Kidney tubule cell (primary cell): Measurements from ENCODE around the gene ACTG1.

ENCODE experiments used
- DNase-seq: peaks from one replicate; pipeline ENCODE4 v3.0.0-alpha.2; 2018; ENCODE audit warnings: low spot score

Gene ACTG1

DNA sequence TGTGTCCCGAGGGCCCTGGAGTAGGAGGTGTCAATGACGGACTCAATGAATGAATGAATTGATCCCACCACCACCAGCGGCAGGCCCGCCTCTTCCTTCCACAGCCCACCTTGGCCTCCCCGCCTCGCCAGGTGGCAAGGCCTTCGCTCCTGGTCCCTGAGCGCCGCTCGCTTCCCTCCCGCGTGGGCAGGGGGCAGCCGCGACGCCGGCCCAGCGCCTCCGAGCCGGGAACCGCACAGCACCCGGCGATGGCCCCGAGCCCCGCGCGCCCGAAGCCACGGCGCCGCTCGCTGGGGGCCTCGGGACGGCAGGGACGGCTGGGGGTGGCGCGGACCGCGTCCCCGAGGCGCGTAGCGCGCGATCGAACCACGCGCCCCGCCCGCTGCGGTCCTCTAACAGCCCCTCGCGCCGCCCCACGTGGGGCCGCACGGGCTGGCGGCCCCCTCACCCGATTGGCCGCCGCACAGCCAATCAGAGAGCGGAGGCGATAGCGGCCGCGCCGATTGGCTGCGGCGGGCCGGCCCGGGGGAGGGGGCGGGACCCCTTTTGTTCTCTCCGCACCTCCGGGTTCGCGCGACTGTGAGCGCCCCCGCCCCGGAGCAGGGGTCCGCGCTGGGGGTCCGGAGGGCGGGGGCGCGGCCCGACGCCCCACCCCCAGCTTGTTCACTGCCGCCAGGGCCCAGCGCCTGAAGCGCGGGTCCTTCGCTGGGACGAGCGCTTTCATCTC is 31.4 kb downstream of the ACTG1 start:
- peak; percentile 58 for DNase-seq

DNA sequence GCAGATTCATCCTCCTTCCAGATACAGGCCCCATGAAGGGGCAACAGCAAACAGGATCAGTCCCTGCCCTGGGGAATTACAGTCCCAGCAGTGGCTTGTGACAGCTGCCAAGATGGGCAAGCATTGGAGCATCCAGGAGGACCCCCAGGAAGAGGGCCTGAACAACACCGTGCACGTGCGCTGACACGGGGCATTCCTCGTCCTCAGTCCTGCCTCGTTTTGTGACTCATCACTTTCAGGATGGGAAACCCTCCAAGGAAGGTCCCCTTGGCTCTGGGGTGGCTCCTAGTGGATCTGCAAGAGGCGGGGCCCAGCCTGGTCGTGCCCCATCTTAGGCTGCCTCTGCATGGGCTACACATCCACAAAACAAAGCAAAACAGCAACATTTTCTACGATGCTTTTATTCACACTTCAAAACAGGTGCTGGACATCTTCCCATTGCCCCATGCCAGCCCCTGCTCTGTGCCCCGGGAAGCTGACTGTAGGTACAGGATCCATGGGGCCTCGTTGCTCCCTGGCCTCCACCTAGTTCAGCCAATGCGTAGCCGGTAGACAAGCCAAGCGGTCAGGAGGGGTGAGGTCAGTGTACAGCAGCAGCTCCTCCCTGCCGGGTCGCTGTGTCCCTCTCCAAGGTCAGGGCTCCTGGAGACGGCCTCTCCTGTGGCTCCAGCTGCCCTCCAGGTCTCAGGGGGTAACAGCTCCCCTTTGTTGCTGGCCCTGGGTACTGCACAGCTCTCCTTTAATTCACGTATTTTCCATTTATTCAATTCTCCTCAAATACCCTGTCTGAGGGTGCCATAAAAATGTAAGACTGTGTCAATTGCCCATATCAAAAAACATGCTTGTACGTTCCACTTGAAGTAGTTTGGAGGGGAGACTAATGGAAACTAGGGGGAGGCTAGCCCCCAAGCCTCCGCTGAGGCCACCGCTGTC is 32.2 kb downstream of the ACTG1 start:
- DNase-seq = peak; percentile 56

DNA sequence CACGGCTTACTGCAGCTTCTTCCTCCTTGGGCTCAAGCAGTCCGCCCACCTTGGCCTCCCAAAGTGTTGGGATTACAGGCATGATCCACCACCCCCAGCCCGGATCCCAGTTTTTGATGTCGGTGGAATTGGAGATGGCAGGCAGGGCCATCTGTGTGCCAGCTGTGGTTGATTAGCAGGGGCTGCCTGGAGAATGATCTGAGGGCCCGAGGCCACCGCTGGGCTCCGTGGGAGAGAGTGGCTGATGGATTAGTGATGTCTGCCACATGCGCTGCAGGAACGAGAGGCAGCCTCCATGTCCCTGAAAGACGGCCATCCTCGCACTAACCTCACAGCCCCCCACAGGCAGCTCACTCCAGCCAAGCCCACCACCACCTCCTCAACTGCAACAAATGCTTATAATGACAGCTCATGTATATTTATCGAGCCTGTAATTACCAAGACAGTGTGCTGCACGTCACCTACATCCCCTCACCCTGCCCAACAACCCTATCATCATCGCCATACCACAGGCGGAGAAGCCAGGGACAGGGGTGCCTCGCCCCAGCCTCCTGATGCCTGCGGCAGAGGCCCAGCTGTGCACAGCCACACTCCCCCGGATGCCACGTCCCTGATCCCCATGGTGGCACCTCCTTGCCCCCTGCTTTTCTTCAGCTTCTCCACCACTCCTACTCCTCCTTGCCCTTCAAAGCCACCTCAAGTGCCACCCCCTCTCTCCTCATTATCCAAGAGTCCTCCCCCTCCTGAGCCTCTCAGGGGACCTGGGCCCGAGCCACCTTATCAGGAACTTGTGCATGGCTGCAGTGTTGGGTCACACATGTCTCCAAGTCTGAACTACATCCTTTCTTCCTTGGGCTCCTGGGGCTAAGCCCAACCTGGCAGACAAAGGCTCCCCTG is 33.2 kb downstream of the ACTG1 start:
- no peak for DNase-seq

DNA sequence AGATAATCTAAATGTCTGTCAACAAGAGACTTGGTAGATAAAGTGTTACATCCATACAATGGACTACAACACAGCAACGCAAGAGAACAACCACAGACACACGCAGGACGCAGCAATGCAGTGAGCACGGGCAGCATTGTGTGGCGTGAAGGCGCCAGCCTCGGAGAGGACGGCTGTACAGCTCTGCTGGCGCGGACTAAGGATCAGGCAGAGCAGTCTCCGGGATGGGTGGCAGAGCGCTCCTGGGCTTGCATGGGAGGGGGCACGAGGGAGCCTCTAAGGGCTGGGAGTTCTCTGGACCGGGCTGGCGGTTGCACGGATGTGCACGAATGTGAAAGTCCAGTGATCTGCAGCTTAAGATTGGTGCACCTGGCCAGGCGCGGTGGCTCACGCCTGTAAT is 34.5 kb downstream of the ACTG1 start:
- no peak for DNase-seq

DNA sequence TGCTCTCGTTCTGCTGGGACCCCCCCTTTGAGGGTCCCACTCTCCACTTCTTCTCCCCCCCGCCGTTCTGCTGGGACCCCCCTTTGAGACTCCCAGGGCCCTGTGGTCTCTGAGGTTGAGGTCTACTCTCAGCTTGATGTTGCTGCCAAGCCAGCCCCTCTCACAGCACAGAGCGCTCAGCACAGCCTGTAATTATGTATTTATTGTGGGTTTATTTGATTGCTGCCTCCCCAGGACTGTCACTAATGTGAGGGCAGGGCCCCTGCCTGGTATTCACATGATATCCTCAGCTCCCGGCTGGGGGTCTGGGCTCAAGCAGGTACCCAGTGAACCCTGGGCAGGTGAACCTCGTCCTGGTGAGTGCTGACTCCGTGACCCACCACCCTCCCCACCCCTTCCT is 35.4 kb downstream of the ACTG1 start:
- DNase-seq = no peak

DNA sequence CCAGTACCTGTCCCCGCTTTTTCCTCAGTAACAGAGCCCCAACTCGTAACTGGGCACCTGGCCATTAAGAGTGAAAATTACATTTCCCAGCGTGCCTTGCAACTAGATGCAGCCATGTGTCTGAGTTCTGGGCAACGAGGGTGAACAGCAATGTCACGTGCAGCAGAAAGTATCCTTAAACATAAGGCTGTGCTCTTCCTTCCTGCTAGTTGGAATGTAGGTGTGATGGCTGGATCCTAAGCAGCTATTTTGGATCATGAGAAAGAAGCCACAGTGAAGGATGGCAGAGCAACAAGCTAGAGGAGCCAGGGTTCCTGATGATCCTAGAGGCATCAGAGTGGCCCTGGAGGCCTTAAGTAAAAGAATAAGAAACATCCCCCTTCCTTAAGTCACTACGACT is 36.0 kb downstream of the ACTG1 start:
- DNase-seq = no peak

DNA sequence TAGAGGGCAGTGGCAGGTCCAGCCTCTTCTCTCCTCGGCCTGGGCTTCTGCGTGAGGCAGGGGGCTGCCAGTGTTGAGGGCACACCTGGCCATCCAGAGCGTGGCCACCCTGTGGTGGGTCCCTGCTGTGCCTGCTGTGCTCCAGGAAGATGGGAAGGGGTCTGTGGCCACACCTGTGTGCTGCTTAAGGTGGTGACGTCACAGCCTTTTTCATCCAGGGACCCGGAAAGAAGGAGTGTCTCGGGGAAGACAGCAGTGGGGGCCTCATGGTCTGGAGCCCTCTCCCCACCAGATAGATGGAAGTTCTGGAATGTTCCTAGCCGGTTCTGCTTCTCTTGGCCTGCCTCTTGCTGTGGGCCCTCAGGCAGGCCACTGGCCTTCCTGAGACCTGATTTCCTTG is 36.5 kb downstream of the ACTG1 start:
- no peak for DNase-seq

DNA sequence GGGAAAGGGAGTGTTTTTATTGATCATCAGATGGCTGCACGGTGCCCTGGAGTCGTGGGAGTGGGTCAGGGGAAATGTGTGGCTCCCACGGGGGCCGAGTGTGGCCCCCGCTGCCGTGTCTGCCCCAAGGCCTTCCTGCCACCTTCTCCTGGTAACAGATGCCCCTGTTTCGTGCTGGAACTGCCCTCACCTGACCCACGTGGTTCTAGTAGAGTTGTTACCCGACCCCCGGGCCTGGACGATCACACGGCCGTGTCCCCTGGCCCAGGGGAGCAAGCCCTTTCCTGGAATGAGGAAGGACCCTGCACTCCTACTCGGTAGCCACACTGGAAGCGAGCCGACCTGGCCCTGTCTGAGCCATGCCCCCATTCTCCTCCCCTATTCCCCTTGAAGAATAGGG is 37.6 kb downstream of the ACTG1 start:
- DNase-seq = no peak

DNA sequence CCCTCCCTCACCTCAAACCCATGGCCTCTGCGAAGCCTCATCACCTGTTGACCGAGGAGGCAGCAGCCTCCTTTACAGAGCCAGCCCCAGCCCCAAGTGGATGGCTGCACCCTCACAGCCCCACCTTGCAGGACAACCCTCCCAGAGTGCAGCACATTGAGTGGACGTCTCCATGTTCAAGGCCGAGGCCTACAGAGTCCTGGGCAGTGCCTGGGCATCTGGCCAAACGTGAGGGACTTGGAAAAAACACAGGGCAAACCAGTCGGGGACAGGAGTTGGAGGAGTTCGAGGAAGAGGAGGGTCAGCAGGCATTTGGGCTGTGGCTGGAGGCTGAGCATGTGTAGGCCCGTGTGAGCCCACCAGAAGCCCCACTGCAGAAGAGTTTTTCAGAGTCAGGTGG is 39.6 kb downstream of the ACTG1 start:
- DNase-seq = no peak

DNA sequence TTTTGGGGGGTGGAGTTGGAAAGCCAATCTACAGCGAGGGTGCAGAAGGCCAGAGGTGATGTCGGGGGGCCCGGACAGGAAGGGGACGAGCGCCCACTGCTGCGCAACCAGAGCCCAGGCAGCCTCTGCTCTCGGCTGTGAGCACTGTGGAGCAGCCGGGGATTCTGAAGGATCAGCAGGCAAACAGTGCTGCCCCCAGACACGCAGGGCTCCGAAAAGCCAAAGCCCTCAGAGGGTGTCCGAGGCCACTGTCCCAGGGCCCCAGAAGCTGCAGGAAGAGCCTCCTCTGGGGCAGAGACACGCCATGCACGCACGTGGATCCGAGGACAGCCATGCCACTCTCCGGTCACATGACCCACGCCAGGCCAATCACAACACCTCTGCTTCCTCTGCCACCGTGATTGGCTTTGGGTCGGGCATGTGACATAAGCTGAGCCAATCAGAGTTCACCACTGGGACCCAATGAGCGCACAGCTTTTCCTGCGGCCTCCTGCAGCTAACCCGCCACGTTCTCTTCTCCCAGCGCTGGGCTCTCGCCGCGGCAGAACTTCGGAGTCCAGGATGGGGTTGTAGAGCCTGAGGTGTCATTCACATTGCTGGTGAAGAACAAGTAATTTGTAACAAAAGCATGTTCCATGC is 40.7 kb downstream of the ACTG1 start:
- peak; percentile 35 for DNase-seq

DNA sequence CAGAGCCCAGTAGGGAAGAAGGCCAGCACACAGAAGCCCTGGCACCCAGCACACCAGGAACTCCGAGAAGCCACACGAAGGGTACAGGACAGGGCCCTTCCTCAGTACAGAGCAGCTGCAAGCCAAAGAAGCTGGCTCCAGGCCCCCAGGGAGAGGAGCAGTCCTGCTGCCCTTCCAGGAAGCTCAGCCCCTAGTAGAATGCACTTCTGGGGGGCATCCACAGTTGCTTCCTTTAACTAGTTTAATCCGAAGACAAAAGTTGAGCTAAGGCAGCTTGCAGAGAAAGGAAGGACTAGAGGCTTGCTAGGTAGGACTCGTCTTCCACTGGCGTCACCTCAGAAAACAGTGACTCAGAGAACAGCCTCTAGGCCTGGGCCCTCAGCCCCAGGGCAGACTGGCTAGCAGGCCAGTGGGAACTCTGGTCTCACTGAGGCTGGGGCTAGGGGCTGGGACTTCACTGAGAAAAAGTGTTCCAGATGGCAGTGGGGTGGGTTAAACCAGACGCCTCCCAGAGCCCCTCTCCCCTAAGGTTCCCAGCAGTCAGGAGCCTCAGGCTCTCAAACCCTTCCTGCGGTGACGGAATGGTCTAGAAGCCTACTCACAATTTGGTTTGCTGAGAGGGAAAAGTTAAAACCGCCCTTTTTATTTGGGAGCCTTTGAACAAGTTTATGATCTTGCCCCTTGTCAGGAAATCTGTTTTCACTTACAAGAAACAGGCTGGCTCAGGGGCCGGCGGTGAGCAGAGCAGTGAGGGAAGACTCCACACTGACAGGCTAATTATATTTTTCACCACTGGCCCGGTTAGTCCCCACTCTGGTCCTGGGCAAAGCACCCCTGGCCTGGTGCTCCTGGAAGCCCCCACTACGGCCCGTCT is 41.4 kb downstream of the ACTG1 start:
- peak; percentile 15 for DNase-seq

DNA sequence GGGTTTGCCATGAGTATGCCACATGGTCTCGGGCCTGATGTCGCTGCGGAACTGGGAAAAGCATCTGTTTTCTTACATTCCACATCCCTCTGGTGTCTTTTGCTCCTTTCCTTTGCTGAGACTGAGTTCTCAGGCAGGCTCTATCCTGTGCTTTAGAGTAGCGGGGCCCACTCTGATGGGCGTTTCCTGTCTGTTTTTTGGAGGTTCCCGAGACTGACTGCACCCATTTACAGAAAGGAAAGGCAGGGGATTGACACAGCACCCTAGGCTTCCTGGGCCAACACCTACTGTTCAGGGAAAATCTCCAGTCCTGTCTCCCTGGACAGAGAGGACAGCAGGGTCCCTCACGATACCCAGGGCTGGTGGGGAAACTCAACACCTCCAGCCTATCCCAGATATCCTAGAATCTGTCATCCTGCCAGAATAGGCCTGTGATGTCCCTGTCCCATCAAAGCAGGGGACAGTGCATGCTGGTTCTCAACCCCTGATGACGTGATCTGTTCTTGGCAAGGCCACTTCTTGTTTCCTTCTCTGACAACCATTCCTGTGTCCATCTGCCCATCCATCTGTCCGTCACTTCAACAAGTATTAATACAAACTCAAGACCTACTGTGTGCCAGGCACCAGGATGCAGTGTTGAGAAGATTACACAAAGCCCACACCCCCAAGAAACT is 42.2 kb downstream of the ACTG1 start:
- no peak for DNase-seq

DNA sequence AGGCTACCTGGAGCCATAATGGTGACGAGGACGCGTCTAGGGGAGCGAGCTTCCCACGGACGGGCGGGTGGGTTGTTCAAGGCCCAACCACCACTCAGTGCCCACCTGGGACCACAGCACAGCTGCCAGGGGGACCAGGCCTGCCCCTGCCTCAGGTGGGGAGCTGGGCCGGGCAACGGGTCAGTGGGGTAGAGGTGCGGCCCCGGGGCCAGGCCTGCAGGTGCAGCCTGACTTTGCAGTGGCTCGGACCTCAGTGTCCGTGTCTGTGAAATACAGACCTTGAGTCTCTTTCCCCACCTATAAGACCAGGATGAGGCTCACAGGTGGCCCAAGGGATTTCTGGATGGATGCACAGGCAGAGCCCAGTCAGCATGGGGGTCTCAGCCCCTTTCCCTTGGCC is 43.3 kb downstream of the ACTG1 start:
- no peak for DNase-seq

DNA sequence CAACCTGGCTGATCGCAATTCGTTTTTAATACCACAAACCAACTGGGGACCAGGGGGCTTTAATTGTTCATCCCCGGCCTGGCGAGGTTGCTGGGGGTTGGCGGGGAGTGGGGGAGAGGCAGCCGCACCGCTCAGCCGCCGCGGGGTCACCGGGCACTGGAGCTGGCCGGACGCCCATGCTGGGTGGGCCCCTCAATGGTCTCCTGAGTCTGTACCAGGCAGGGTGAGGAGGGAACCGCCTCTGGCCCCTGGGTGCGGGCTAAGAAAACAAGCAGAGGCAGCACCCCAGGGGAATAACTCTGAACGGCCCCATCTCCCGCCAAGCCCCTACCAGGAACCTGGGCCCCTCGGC is 43.9 kb downstream of the ACTG1 start:
- DNase-seq = no peak

DNA sequence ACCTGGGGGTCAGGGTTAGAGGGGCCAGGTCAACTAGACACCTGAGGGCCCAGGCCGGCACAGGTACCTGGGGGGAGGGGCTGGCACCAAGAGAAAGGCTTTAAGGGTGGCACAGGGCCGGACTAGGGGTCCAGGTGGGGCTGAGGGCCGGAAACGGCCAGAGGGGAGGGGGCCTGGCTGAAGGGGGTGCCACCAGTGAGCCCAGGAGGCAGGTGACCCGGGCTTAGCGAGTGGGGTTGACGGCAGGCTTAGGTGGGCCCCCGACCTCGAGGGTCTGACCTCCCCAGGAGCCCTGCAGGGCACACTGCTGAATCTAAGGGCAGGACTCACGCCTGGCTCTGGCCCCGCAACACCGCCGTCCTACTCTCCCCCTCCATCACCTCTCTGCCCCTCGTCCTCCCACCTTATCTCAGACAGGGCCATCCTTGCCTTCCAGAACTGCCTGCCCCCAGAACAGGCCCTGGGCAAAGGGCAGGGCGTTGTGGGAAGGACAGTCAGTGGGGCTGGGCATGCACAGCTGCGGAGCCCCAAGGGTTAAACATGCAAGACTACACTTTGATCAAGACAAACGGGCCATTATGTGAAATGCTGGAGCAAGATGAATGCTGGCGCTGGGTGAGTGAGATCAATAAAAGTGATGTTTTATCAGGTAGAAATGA is 44.4 kb downstream of the ACTG1 start:
- DNase-seq = no peak

DNA sequence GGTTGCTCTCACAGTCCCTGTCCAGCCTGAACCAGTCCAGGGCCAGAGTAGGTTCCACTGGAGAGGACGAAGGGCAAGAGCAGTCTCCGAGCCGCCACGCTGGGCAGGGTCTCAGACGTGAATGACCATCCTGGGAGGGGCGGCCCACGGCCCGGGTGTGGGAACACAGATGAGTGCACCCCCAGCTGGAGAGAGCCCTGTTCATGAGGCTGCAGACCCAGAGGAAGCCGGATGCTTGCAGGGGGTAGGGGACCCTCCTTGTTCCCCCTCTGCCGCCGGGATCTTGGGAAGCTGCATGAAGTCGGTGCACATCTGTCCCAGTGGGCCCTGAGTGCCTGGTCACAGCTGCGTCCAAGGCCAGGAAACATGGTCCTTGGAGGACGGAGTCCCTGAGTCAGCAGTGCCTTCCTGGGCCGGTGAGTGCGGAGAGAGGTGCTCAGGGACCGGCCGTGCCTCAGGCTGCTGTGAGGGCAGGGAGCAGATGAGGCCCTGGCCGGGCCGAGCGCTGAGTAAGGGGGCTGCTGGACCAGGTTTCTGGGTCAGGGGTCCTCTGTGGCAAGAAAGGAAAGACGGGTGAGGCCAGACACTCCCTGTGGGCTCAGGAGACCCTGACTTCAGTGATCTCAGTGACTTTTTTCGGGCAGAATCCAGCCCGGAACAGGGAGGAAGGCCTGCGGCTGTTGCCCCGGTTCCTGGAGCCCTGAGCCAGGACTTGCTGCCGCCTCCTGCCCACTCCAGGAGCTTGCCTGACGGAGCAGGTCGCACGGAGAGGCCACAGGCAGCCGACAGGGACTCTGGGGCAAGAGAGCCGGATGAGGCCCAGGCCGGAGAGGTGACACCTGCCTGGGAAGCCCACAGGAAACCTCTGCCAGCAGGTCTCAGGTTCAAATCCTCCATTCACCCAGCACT is 45.8 kb downstream of the ACTG1 start:
- DNase-seq = no peak

DNA sequence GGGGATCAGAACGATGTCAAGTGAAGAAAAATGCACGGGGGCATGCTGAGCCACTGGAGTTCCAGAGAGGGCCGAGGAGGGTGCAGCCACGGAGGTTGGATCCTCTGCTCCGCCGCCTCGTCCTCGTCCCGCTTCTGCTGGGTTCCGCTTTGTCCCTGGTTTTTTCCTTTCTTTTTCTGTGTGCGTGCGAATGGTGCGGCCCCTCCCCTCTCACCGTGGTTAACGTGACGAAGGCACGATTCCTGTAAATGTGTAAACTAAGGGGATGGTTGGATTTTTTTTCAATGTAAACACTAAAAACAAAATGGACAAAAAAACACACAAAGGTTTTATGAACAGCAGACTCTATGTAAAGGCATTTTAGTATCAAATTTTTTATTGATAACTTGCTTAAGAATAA is 46.7 kb downstream of the ACTG1 start:
- no peak for DNase-seq

DNA sequence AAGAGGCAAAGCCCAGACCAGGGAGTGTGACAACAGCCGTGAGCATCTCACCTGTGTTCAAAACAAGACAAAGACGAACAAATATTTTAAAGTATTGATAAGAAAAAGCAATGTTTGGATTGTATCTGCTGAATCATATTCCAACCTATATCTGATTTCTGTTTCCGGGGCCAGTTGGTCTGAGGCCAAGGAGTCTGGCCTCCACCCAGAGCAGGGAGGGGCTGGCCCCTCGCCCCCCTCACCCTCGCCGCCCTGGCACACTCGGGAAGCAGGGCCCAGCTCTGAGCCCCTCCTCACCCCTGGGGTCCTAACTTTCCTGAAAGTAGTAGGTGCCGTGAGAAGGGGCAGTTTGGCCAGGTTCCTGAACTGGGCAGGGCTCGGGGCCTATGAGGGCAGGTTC is 48.0 kb downstream of the ACTG1 start:
- no peak for DNase-seq

DNA sequence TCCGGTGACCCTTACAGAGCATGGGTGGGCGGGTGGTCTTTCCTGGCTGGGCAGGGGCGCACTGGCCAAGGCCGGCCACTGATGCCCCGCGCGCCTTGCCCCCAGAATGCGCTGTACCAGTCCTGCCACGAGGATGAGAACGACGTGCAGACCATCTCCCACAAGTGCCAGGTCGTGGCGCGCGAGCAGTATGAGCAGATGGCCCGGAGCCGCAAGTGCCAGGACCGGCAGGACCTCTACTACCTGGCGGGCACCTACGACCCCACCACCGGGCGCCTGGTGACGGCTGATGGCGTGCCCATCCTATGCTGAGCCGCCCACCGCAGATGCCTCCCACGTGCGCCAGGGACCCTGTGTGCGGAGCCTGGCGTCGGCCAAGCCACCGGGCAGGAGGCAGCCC is 49.1 kb downstream of the ACTG1 start:
- no peak for DNase-seq
